H9 (cell line): ENCODE results near the gene ITGB2. TPM values are rescaled to one million over a fixed set of nuclear protein-coding genes. Genes with fewer than 3 reads are reported as not detected.
A peak's percentile ranks its signal among the peaks of the same experiment; 100 is the strongest.

Experiments used
- DNase-seq: peaks from one replicate; pipeline ENCODE4 v3.0.0-alpha.2; 2017
- H2AFZ ChIP-seq: one replicate; pipeline ENCODE4 v1.6.1; 2013; ENCODE audit warnings: mild to moderate bottlenecking, low read length, control low read depth, moderate library complexity
- H2AK5ac ChIP-seq: 2 replicates; pipeline ENCODE4 v1.6.1; 2013; ENCODE audit warnings: low read length, control low read depth, mixed read lengths; ENCODE audit not compliant: insufficient read length
- H2BK120ac ChIP-seq: one replicate; pipeline ENCODE4 v1.6.1; 2013; ENCODE audit warnings: low read depth, mild to moderate bottlenecking, low read length, control low read depth, inconsistent platforms; ENCODE audit not compliant: poor library complexity, severe bottlenecking
- H2BK12ac ChIP-seq: 2 replicates; pipeline ENCODE4 v1.6.1; 2013; ENCODE audit warnings: low read length, control low read depth, mixed read lengths, low read depth; ENCODE audit not compliant: insufficient read length
- H2BK15ac ChIP-seq: 2 replicates; pipeline ENCODE4 v1.6.1; 2013; ENCODE audit warnings: low read depth, low read length, control low read depth
- H2BK20ac ChIP-seq: one replicate; pipeline ENCODE4 v1.6.1; 2013; ENCODE audit warnings: low read depth, mild to moderate bottlenecking, low read length, control low read depth, inconsistent platforms; ENCODE audit not compliant: poor library complexity, severe bottlenecking
- H2BK5ac ChIP-seq: 2 replicates; pipeline ENCODE4 v1.6.1; 2013; ENCODE audit warnings: low read length, control low read depth, mixed read lengths; ENCODE audit not compliant: insufficient read length
- H3K14ac ChIP-seq: 2 replicates; pipeline ENCODE4 v1.6.1; 2013; ENCODE audit warnings: low read length, control low read depth; ENCODE audit not compliant: insufficient read depth
- H3K18ac ChIP-seq: 2 replicates; pipeline ENCODE4 v1.6.1; 2013; ENCODE audit warnings: low read depth, mild to moderate bottlenecking, mixed read lengths, low read length, control low read depth; ENCODE audit not compliant: insufficient read length
- H3K23ac ChIP-seq: 2 replicates; pipeline ENCODE4 v1.6.1; 2013; ENCODE audit warnings: low read length, control low read depth, mixed read lengths, low read depth; ENCODE audit not compliant: insufficient read length
- H3K23me2 ChIP-seq: 2 replicates; pipeline ENCODE4 v1.6.1; 2013; ENCODE audit warnings: low read depth, mild to moderate bottlenecking, mixed read lengths, low read length, control low read depth; ENCODE audit not compliant: insufficient read length, poor library complexity, severe bottlenecking
- H3K27ac ChIP-seq: 2 replicates; pipeline ENCODE4 v1.5.1; 2013; ENCODE audit warnings: low read length, control low read depth, mixed read lengths, low read depth; ENCODE audit not compliant: insufficient read length
- H3K27me3 ChIP-seq: 2 replicates; pipeline ENCODE4 v1.6.1; 2013; ENCODE audit warnings: low read length, control low read depth, inconsistent platforms; ENCODE audit not compliant: insufficient read depth
- H3K4ac ChIP-seq: 2 replicates; pipeline ENCODE4 v1.6.1; 2013; ENCODE audit warnings: low read depth, mild to moderate bottlenecking, control low read depth, inconsistent platforms, low read length, moderate library complexity
- H3K4me1 ChIP-seq: 2 replicates; pipeline ENCODE4 v1.6.1; 2013; ENCODE audit warnings: low read length, control low read depth, inconsistent platforms; ENCODE audit not compliant: insufficient read depth
- H3K4me2 ChIP-seq: 2 replicates; pipeline ENCODE4 v1.6.1; 2013; ENCODE audit warnings: low read length, control low read depth, mixed read lengths; ENCODE audit not compliant: insufficient read length, insufficient read depth
- H3K56ac ChIP-seq: 2 replicates; pipeline ENCODE4 v1.6.1; 2013; ENCODE audit warnings: low read depth, mild to moderate bottlenecking, mixed read lengths, low read length, control low read depth; ENCODE audit not compliant: insufficient read length
- H3K79me1 ChIP-seq: 2 replicates; pipeline ENCODE4 v1.6.1; 2013; ENCODE audit warnings: low read depth, mild to moderate bottlenecking, moderate library complexity, low read length, control low read depth, inconsistent platforms; ENCODE audit not compliant: insufficient read depth, poor library complexity, severe bottlenecking
- H3K79me2 ChIP-seq: 2 replicates; pipeline ENCODE4 v1.6.1; 2013; ENCODE audit warnings: low read length, control low read depth, inconsistent platforms; ENCODE audit not compliant: insufficient read depth
- H3K9ac ChIP-seq: 2 replicates; pipeline ENCODE4 v1.6.1; 2013; ENCODE audit warnings: low read length, control low read depth, mixed read lengths; ENCODE audit not compliant: insufficient read length; ENCODE audit errors: extremely low read depth
- H3K9me3 ChIP-seq: one replicate; pipeline ENCODE4 v1.6.1; 2013; ENCODE audit warnings: low read depth, low read length, inconsistent platforms; ENCODE audit not compliant: control insufficient read depth
- H3T11ph ChIP-seq: one replicate; pipeline ENCODE4 v1.6.1; 2013; ENCODE audit warnings: mild to moderate bottlenecking, low read length, control low read depth, inconsistent platforms
- H4K20me1 ChIP-seq: one replicate; pipeline ENCODE4 v1.6.1; 2013; ENCODE audit not compliant: control insufficient read depth, insufficient read length, insufficient read depth
- H4K5ac ChIP-seq: 2 replicates; pipeline ENCODE4 v1.6.1; 2013; ENCODE audit warnings: low read depth, mild to moderate bottlenecking, mixed read lengths, low read length, control low read depth; ENCODE audit not compliant: insufficient read length
- H4K8ac ChIP-seq: replicated peaks from 2 replicates; pipeline ENCODE4 v1.6.1; 2013; ENCODE audit warnings: low read length, control low read depth, mixed read lengths, low read depth; ENCODE audit not compliant: insufficient read length
- H4K91ac ChIP-seq: 2 replicates; pipeline ENCODE4 v1.6.1; 2013; ENCODE audit warnings: low read depth, mild to moderate bottlenecking, moderate library complexity, mixed read lengths, low read length, control low read depth; ENCODE audit not compliant: insufficient read length
- H3K27ac Mint-ChIP-seq, 3 experiments: 2 replicates in 2 of 3; 3 replicates in 1 of 3; pipeline ENCODE4 v1.8.0; 2020 to 2021; ENCODE audit warnings: mixed read lengths in 3 of 3, mild to moderate bottlenecking in 1 of 3, moderate library complexity in 1 of 3
- H3K27me3 Mint-ChIP-seq: 2 replicates; pipeline ENCODE4 v1.8.0; 2021; ENCODE audit warnings: low read depth, mild to moderate bottlenecking, moderate library complexity, mixed read lengths
- H3K36me3 Mint-ChIP-seq, 3 experiments: 2 replicates in 2 of 3; 3 replicates in 1 of 3; pipeline ENCODE4 v1.8.0; 2020 to 2021; ENCODE audit warnings: low read depth in 3 of 3, mixed read lengths in 3 of 3; ENCODE audit not compliant: insufficient read depth in 1 of 3
- H3K4me1 Mint-ChIP-seq, 2 experiments: 2 replicates each; pipeline ENCODE4 v1.8.0; 2020; ENCODE audit warnings: mixed read lengths in 2 of 2
- H3K4me3 Mint-ChIP-seq, 2 experiments: 2 replicates in 1 of 2; 3 replicates in 1 of 2; pipeline ENCODE4 v1.8.0; 2020 to 2021; ENCODE audit warnings: mild to moderate bottlenecking in 2 of 2, mixed read lengths in 2 of 2, moderate library complexity in 1 of 2
- H3K9me3 Mint-ChIP-seq, 2 experiments: 2 replicates in 1 of 2; 3 replicates in 1 of 2; pipeline ENCODE4 v1.8.0; 2020; ENCODE audit warnings: mild to moderate bottlenecking in 2 of 2, mixed read lengths in 2 of 2, moderate library complexity in 1 of 2
- CTCF ChIP-seq: fragments of 200-600 bp; sonication (generic); conservative IDR thresholded peaks from 3 replicates; pipeline ENCODE4 v1.8.0; 2021; ENCODE audit warnings: antibody characterized with exemption, mild to moderate bottlenecking
- WGBS: extraction: QIAGEN DNeasy Blood & Tissue Kit; methylation state at CpG from one replicate; pipeline ENCODE4 v1.1.7; 2013; ENCODE audit warnings: missing lambda C conversion rate, low lambda C conversion rate, mixed read lengths; ENCODE audit not compliant: insufficient read length; ENCODE audit errors: extremely low coverage; 5-methylcytosine and 5-hydroxymethylcytosine counted together
- total RNA-seq: library from RNA; stranded (reverse); gene quantifications from 2 replicates; pipeline ENCODE4 v1.2.1, GENCODE V29; 2021

ITGB2 gene
- total RNA-seq, 1 experiment from 2014 or later: 1.1 TPM

DNA sequence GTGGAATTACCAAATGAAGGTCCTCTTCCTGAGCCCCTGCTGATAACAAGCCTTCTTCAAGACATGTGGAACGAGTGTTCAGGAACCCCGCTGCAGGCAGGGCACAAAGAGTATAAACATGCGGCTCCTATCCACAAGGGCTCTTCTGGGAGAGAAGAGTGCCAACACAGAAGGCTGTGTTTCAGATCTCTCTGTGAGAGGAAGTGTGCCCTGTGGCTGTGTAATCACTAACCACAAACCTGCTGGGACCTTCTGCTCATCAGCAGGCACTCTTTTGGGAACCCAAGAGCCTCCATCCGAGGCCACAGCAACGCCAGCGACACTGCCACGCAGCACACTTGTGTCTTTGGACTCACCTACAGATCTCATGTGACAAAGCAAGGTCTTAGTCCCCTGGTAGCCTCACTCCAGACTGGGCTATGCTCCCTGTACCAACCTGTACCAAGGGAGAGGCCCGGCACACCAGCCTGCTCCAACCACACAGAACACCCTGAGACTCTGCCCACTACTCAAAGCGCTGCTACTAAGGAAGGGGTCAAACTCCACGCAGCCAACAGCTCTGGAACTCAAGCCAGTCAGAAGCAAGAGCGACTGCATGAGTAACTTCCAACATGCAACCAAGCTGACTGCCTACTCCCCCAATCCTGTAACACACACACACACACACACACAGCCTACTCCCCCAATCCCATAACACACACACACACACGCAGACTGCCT lies 55.0 kb downstream of the ITGB2 start:
- H3T11ph ChIP-seq: no peak overlapping the region
- H3K4me2 ChIP-seq: no peak overlapping the region
- H3K27ac ChIP-seq: no peak overlapping the region
- DNase-seq: no peak
- H4K20me1 ChIP-seq: peaks cover 3% of the 10 kb centered on the region
- TF ChIP-seq CTCF: no peak
- H3K79me1 ChIP-seq: peaks cover 15% of the 10 kb centered on the region
- H3K36me3 Mint-ChIP-seq: peaks cover 22 to 39% (median 33%) of the 10 kb centered on the region in 3 experiments; a peak in 6 of 7 replicates
- no peaks in the 10 kb centered on the region for H3K23me2 ChIP-seq
- H3K4me1 ChIP-seq: peaks cover 8% of the 10 kb centered on the region; the same call in 1 of the 2 replicates
- no peak overlapping the region for H2BK120ac ChIP-seq
- no CpG with 5 or more reads among the region's 12 CpGs for WGBS
- no peak overlapping the region for H3K4ac ChIP-seq
- no peak overlapping the region for H4K8ac ChIP-seq
- no peaks in the 10 kb centered on the region; the same call in 1 of the 2 replicates for H3K27me3 Mint-ChIP-seq
- no peaks in the 10 kb centered on the region for H3K9me3 ChIP-seq
- no peak overlapping the region for H3K18ac ChIP-seq
- H3K9me3 Mint-ChIP-seq: no peaks in the 10 kb centered on the region
- H3K14ac ChIP-seq: no peak overlapping the region; the same call in 1 of the 2 replicates
- no peak overlapping the region for H2AFZ ChIP-seq
- H2AK5ac ChIP-seq: no peak overlapping the region
- H3K4me3 Mint-ChIP-seq: no peak overlapping the region
- no peak overlapping the region for H2BK20ac ChIP-seq
- no peak overlapping the region for H2BK12ac ChIP-seq
- H3K79me2 ChIP-seq: peaks cover 47% of the 10 kb centered on the region
- no peak overlapping the region for H2BK5ac ChIP-seq
- H3K4me1 Mint-ChIP-seq: peaks cover 36 to 38% of the 10 kb centered on the region in 2 experiments
- peak overlapping the region in 2 of 3 experiments; percentile 86 to 93; a peak in 5 of 7 replicates for H3K27ac Mint-ChIP-seq
- H3K23ac ChIP-seq: no peak overlapping the region
- no peak overlapping the region for H3K9ac ChIP-seq
- H4K5ac ChIP-seq: no peak overlapping the region
- no peak overlapping the region for H2BK15ac ChIP-seq
- no peaks in the 10 kb centered on the region for H3K27me3 ChIP-seq
- no peak overlapping the region for H3K56ac ChIP-seq
- H4K91ac ChIP-seq: no peak overlapping the region
